ENCODE data around the gene RPH3AL.
A peak's percentile ranks its signal among the peaks of the same experiment; 100 is the strongest.
"Not testable (repeated sequence)": the region's sequence is repeated elsewhere in the genome, so short reads cannot be mapped to it uniquely, and the experiment has no call there.

RPH3AL gene

GRCh38 chr17:180381-181244 lies 172.0 kb downstream of the RPH3AL start:
- DNase-seq (ENCODE audit: low spot score): peak; percentile 46

GRCh38 chr17:179781-180380 lies 172.7 kb downstream of the RPH3AL start:
- DNase-seq (ENCODE audit: low spot score): no peak

GRCh38 chr17:179066-179432 lies 173.6 kb downstream of the RPH3AL start:
- DNase-seq (ENCODE audit: low spot score): no peak

- DNase-seq (ENCODE audit: low spot score): no peak
Measured at GRCh38 chr17:178292-179065, 174.1 kb downstream of the RPH3AL start.

GRCh38 chr17:177762-178161 lies 174.8 kb downstream of the RPH3AL start:
- DNase-seq (ENCODE audit: low spot score): no peak

- no peak for DNase-seq (ENCODE audit: low spot score)
Measured at GRCh38 chr17:177155-177554, 175.5 kb downstream of the RPH3AL start.

GRCh38 chr17:173166-173911 lies 179.3 kb downstream of the RPH3AL start:
- no peak for DNase-seq (ENCODE audit: low spot score)

GRCh38 chr17:172401-172800 lies 180.2 kb downstream of the RPH3AL start:
- DNase-seq (ENCODE audit: low spot score): no peak

GRCh38 chr17:171871-172270 lies 180.7 kb downstream of the RPH3AL start:
- DNase-seq (ENCODE audit: low spot score): no peak

- no peak for DNase-seq (ENCODE audit: low spot score)
Measured at GRCh38 chr17:170130-170670, 182.4 kb downstream of the RPH3AL start.

- DNase-seq (ENCODE audit: low spot score): not testable (repeated sequence)
Measured at GRCh38 chr17:168614-169013, 184.0 kb downstream of the RPH3AL start.

GRCh38 chr17:165939-166338 lies 186.7 kb downstream of the RPH3AL start:
- no peak for DNase-seq (ENCODE audit: low spot score)

- DNase-seq (ENCODE audit: low spot score): peak; percentile 68
Measured at GRCh38 chr17:164303-165235, 188.0 kb downstream of the RPH3AL start.

GRCh38 chr17:163514-164098 lies 189.0 kb downstream of the RPH3AL start:
- DNase-seq (ENCODE audit: low spot score): peak; percentile 71

- DNase-seq (ENCODE audit: low spot score): no peak
Measured at GRCh38 chr17:162689-163088, 189.9 kb downstream of the RPH3AL start.
